Smooth muscle cell (in vitro differentiated cells): Measurements from ENCODE around the gene VENTX. TPM values are rescaled to one million over a fixed set of nuclear protein-coding genes. Genes with fewer than 3 reads are reported as not detected.

Source experiments
- DNase-seq: peaks from one replicate; lab custom pipeline; 2025; ENCODE audit not compliant: unreplicated experiment; lab: John Stamatoyannopoulos, UW
- H2AFZ ChIP-seq: fragments of 200-600 bp; sonication (generic); 2 replicates; pipeline ENCODE4 v1.6.0; 2016; ENCODE audit warnings: antibody characterized with exemption, low read depth, mild to moderate bottlenecking
- H3F3A ChIP-seq: fragments of 200-600 bp; sonication (generic); 2 replicates; pipeline ENCODE4 v1.6.0; 2017; ENCODE audit warnings: antibody characterized with exemption, low read depth
- H3K27ac ChIP-seq: fragments of 200-600 bp; sonication (generic); 2 replicates; pipeline ENCODE4 v1.5.1; 2016; ENCODE audit warnings: low read depth, mild to moderate bottlenecking
- H3K27me3 ChIP-seq: fragments of 200-600 bp; sonication (generic); 2 replicates; pipeline ENCODE4 v1.6.1; 2016; ENCODE audit warnings: low read depth, mild to moderate bottlenecking
- H3K36me3 ChIP-seq: fragments of 200-600 bp; sonication (generic); 2 replicates; pipeline ENCODE4 v1.5.1; 2016; ENCODE audit warnings: low read depth
- H3K4me1 ChIP-seq: fragments of 200-600 bp; sonication (generic); 2 replicates; pipeline ENCODE4 v1.5.1; 2016; ENCODE audit warnings: low read depth
- H3K4me2 ChIP-seq: fragments of 200-600 bp; sonication (generic); 2 replicates; pipeline ENCODE4 v1.6.0; 2016; ENCODE audit warnings: mild to moderate bottlenecking
- H3K4me3 ChIP-seq: fragments of 200-600 bp; sonication (generic); 2 replicates; pipeline ENCODE4 v1.5.1; 2016; ENCODE audit warnings: mild to moderate bottlenecking
- H3K79me2 ChIP-seq: fragments of 200-600 bp; sonication (generic); 2 replicates; pipeline ENCODE4 v1.6.0; 2016; ENCODE audit warnings: low read depth, mild to moderate bottlenecking
- H3K9ac ChIP-seq: fragments of 200-600 bp; sonication (generic); 2 replicates; pipeline ENCODE4 v1.6.0; 2016; ENCODE audit warnings: low read depth
- H3K9me3 ChIP-seq: fragments of 200-600 bp; sonication (generic); replicated peaks from 2 replicates; pipeline ENCODE4 v1.5.1; 2016; ENCODE audit warnings: low read depth
- H4K20me1 ChIP-seq: fragments of 200-600 bp; sonication (generic); 2 replicates; pipeline ENCODE4 v1.6.0; 2016; ENCODE audit warnings: low read depth
- WGBS: methylation state at CpG from one replicate; pipeline ENCODE4 v1.1.7; 2016; ENCODE audit warnings: low lambda C conversion rate; 5-methylcytosine and 5-hydroxymethylcytosine counted together
- polyA plus RNA-seq: library from polyadenylated mRNA; unstranded; fragments of >200 nt; fragmentation: Nextera tagmentation; extraction: Ambion mirVana; gene quantifications from 2 replicates; pipeline ENCODE4 v1.2.1, GENCODE V29; 2016
- total RNA-seq: library from RNA; depleted of rRNA; stranded (reverse); fragments of >200 nt; gene quantifications from 2 replicates; pipeline ENCODE4 v1.2.3, GENCODE V29; 2014
- TF ChIP-seq, protein P1 (sequence below): fragments of 200-600 bp; sonication (generic); IDR thresholded peaks from 2 replicates; pipeline ENCODE4 v1.5.1; 2017; ENCODE audit warnings: borderline replicate concordance, mild to moderate bottlenecking, antibody characterized with exemption; ENCODE audit not compliant: insufficient read depth, poor library complexity, severe bottlenecking

Gene VENTX
- total and polyA plus RNA-seq, 2 experiments from 2014 or later = not detected

DNA sequence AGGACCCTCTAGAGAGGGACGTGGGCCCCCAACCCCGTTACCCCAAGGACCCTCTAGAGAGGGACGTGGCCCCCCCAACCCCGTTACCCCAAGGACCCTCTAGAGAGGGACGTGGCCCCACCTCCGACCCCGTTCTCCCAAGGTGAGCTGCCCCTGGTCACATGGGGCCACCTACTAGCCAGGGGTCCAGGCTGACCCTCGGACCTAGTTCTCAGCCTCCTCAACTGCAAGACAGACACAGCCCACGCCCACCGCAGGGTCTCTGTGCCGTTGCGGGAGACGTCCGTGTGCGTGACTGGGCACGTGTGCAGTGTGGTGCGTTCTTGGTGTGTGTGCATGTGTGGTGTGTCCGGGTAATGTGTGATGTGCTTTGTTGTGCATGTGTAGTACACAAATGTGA, 29.2 kb upstream of the VENTX start:
- no peak overlapping the region for H3K27ac ChIP-seq

GRCh38 chr10:133209117-133209516, 28.5 kb upstream of the VENTX start:
- H3K27ac ChIP-seq = no peak overlapping the region
- TF ChIP-seq, protein P1, sequence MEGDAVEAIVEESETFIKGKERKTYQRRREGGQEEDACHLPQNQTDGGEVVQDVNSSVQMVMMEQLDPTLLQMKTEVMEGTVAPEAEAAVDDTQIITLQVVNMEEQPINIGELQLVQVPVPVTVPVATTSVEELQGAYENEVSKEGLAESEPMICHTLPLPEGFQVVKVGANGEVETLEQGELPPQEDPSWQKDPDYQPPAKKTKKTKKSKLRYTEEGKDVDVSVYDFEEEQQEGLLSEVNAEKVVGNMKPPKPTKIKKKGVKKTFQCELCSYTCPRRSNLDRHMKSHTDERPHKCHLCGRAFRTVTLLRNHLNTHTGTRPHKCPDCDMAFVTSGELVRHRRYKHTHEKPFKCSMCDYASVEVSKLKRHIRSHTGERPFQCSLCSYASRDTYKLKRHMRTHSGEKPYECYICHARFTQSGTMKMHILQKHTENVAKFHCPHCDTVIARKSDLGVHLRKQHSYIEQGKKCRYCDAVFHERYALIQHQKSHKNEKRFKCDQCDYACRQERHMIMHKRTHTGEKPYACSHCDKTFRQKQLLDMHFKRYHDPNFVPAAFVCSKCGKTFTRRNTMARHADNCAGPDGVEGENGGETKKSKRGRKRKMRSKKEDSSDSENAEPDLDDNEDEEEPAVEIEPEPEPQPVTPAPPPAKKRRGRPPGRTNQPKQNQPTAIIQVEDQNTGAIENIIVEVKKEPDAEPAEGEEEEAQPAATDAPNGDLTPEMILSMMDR = no peak
- no peak overlapping the region for H2AFZ ChIP-seq
- H3K36me3 ChIP-seq = no peaks in the 10 kb centered on the region
- H3K4me3 ChIP-seq = no peak overlapping the region
- 96% methylated on average over 6 of the region's 14 CpGs for WGBS
- H3K27me3 ChIP-seq = no peaks in the 10 kb centered on the region
- no peaks in the 10 kb centered on the region for H3F3A ChIP-seq
- no peak overlapping the region for H3K4me2 ChIP-seq
- H3K9ac ChIP-seq = no peak overlapping the region
- DNase-seq = no peak
- H3K79me2 ChIP-seq = no peaks in the 10 kb centered on the region
- no peaks in the 10 kb centered on the region for H3K4me1 ChIP-seq
- no peaks in the 10 kb centered on the region for H3K9me3 ChIP-seq
- H4K20me1 ChIP-seq = no peaks in the 10 kb centered on the region

More for the DNA sequence above, 29.2 kb upstream of the VENTX start:
- Histone ChIP-seq H3K36me3 (no peaks in the 10 kb centered on the region), H2AFZ (no peak overlapping the region), H3K27me3 (no peaks in the 10 kb centered on the region), H4K20me1 (no peaks in the 10 kb centered on the region), H3F3A (no peaks in the 10 kb centered on the region), H3K4me2 (no peak overlapping the region), H3K79me2 (no peaks in the 10 kb centered on the region), H3K9ac (no peak overlapping the region), H3K4me1 (no peaks in the 10 kb centered on the region), H3K4me3 (no peak overlapping the region), H3K9me3 (no peaks in the 10 kb centered on the region)
- no peak for DNase-seq
- WGBS = 98% methylated on average over 13 of the region's 18 CpGs
- TF ChIP-seq, protein P1 = no peak

- H3K4me2 ChIP-seq = no peak overlapping the region
- H3K36me3 ChIP-seq = no peaks in the 10 kb centered on the region
- no peaks in the 10 kb centered on the region for H3K4me1 ChIP-seq
- H3K9me3 ChIP-seq = no peaks in the 10 kb centered on the region
- no peak overlapping the region for H3K4me3 ChIP-seq
- no peak for DNase-seq
- 96% methylated on average over 17 of the region's 20 CpGs for WGBS
- H3K27ac ChIP-seq = no peak overlapping the region
- no peaks in the 10 kb centered on the region for H3K79me2 ChIP-seq
- H3K27me3 ChIP-seq = no peaks in the 10 kb centered on the region
- TF ChIP-seq, protein P1 = no peak
- H3F3A ChIP-seq = no peaks in the 10 kb centered on the region
- no peak overlapping the region for H2AFZ ChIP-seq
- no peak overlapping the region for H3K9ac ChIP-seq
- no peaks in the 10 kb centered on the region for H4K20me1 ChIP-seq
Measured at GRCh38 chr10:133209641-133210040, 28.0 kb upstream of the VENTX start.

DNA sequence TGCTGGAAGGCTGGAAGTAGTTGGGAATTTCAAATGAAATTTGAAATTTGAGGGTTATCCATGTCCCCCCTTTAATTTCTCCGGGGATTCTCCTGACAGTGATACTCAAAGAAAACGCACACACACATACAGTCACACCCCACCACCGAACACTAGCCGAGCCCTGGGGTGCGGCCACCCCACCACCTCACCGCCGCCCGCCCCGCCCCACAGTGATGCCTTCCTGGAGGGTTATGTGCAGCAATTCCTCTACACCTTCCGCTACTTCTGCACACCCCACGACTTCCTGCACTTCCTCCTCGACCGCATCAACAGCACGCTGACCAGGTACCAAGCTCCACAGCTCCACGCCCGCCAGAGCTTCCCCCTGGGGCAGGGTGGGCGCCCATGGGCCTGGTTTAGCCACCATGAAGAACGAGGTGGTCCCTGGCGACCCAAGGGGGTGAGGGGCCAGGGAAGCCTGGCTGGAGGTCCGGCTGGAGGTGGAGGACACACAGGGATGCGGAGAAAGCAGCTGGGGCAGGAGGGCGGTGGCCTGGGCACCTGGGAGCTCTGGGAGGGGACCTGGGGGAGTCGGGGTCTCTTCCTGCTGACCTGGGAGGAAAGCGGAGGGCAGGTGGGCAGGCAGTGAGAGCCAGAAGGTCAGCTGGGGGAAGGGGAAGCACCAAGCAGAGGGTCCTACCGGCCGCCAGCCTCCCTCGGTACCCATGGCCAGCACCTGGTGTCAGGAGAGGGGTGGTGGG, 27.1 kb upstream of the VENTX start:
- H3K27me3 ChIP-seq = no peaks in the 10 kb centered on the region
- no peaks in the 10 kb centered on the region for H3K9me3 ChIP-seq
- no peaks in the 10 kb centered on the region for H3K79me2 ChIP-seq
- no peak overlapping the region for H3K4me2 ChIP-seq
- no peaks in the 10 kb centered on the region for H3K36me3 ChIP-seq
- TF ChIP-seq, protein P1 = no peak
- H2AFZ ChIP-seq = no peak overlapping the region
- H3K27ac ChIP-seq = no peak overlapping the region
- no peak overlapping the region for H3K4me3 ChIP-seq
- H3K4me1 ChIP-seq = no peaks in the 10 kb centered on the region
- DNase-seq = no peak
- no peaks in the 10 kb centered on the region for H3F3A ChIP-seq
- no peaks in the 10 kb centered on the region for H4K20me1 ChIP-seq
- WGBS = 93% methylated on average over 27 of the region's 27 CpGs
- no peak overlapping the region for H3K9ac ChIP-seq
